HEK293T (cell line): Measurements from ENCODE around the gene IFFO2.

Experiments
- ELF4 ChIP-seq: fragments of 450-650 bp; IDR thresholded peaks from 2 replicates; pipeline ENCODE4 v1.6.1; 2017; ENCODE audit warnings: antibody characterized with exemption
- FOXA1 ChIP-seq: fragments of 450-650 bp; IDR thresholded peaks from 2 replicates; pipeline ENCODE4 v1.6.1; 2016; ENCODE audit warnings: mild to moderate bottlenecking
- FOXK2 ChIP-seq: fragments of 450-650 bp; IDR thresholded peaks from 2 replicates; pipeline ENCODE4 v1.6.1; 2016; ENCODE audit warnings: mild to moderate bottlenecking
- FOXM1 ChIP-seq: fragments of 450-650 bp; IDR thresholded peaks from 2 replicates; pipeline ENCODE4 v1.6.1; 2017; ENCODE audit warnings: mild to moderate bottlenecking, borderline replicate concordance
- L3MBTL2 ChIP-seq: fragments of 450-650 bp; conservative IDR thresholded peaks from 2 replicates; pipeline ENCODE4 v1.6.1; 2016; ENCODE audit warnings: mild to moderate bottlenecking
- SP1 ChIP-seq: fragments of 450-650 bp; IDR thresholded peaks from 2 replicates; pipeline ENCODE4 v1.6.1; 2017
- SUZ12 ChIP-seq: fragments of 450-650 bp; IDR thresholded peaks from 2 replicates; pipeline ENCODE4 v1.6.1; 2016; ENCODE audit warnings: mild to moderate bottlenecking
- TARDBP ChIP-seq: fragments of 450-650 bp; IDR thresholded peaks from 2 replicates; pipeline ENCODE4 v1.6.1; 2016
- ZNF384 ChIP-seq: fragments of 450-650 bp; IDR thresholded peaks from 2 replicates; pipeline ENCODE4 v1.6.1; 2016

DNA sequence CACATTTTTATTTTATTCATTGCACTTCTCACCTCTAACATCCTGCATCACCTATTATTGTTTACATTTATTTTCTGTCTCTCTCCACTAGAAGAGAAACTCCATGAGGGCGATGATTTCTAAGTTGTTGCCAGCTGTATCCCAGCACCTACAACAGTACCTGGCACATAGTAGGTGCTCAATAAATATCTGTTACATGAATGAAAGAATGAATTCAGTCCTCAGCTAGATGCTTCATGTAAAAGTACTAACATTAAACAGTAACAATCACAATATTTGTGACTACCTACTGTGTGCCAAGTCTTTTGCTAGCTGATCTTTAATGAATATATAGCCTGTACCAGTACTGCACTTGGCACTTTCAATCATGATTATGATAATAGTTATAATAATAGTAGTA, 100.0 kb downstream of the IFFO2 start:
- no peak for TF ChIP-seq SP1
- no peak for TF ChIP-seq FOXA1
- TF ChIP-seq SUZ12, result no peak
- TF ChIP-seq TARDBP, result no peak
- no peak for TF ChIP-seq ELF4
- no peak for TF ChIP-seq FOXM1
- no peak for TF ChIP-seq FOXK2
- no peak for TF ChIP-seq ZNF384
- no peak for TF ChIP-seq L3MBTL2
